ENCODE data around the gene TMED1. TPM values are rescaled to one million over a fixed set of nuclear protein-coding genes. Genes with fewer than 3 reads are reported as not detected.

TMED1 gene
- total and polyA plus RNA-seq, 9 of the 15 experiments (the other 6 are each of a cell fraction or from before 2014, with no cell fraction given): 0.86 to 30.2 (median 23.5) TPM

GRCh38 chr19:10811391-10812111 is 24.5 kb downstream of the TMED1 start (continued):
- TF ChIP-seq HDAC1 (IDR thresholded peaks at IDR 0.05): no peak
- TF ChIP-seq NFE2 (IDR thresholded peaks at IDR 0.05; ENCODE audit: low read depth): no peak
- no peak for TF ChIP-seq MBD1 (CRISPR knock-in tag; IDR thresholded peaks at IDR 0.05)
- no peak for TF ChIP-seq ZSCAN32 (CRISPR knock-in tag; IDR thresholded peaks at IDR 0.05)
- TF ChIP-seq KAT7 (CRISPR knock-in tag; IDR thresholded peaks at IDR 0.05; ENCODE audit: borderline replicate concordance): no peak
- no peak for TF ChIP-seq KLF13 (tag; IDR thresholded peaks at IDR 0.05; ENCODE audit: borderline replicate concordance, low read depth)
- no peak for TF ChIP-seq HMG20A (CRISPR knock-in tag; conservative IDR thresholded peaks at IDR 0.05)
- no peak for TF ChIP-seq ARID2 (IDR thresholded peaks at IDR 0.05)
- no peak for TF ChIP-seq NR4A1 (CRISPR knock-in tag; IDR thresholded peaks at IDR 0.05)
- no peak for TF ChIP-seq NR4A1 (tag; IDR thresholded peaks at IDR 0.05)
- TF ChIP-seq MAFG (tag; conservative IDR thresholded peaks at IDR 0.05): no peak
- TF ChIP-seq ZHX1 (conservative IDR thresholded peaks at IDR 0.05; ENCODE audit: low read length): no peak
- no peak for TF ChIP-seq MECOM (CRISPR knock-in tag; IDR thresholded peaks at IDR 0.05)
- peak; percentile 69 for TF ChIP-seq ARID1B (IDR thresholded peaks at IDR 0.05)
- no peak for TF ChIP-seq ZNF449 (CRISPR knock-in tag; IDR thresholded peaks at IDR 0.05)
- TF ChIP-seq TCF7L2 (IDR thresholded peaks at IDR 0.05; ENCODE audit: low read depth, low read length): no peak
- no peak for TF ChIP-seq MCM5 (IDR thresholded peaks at IDR 0.05; ENCODE audit: low read depth)
- TF ChIP-seq ZNF143 (CRISPR knock-in tag; IDR thresholded peaks at IDR 0.05): no peak
- no peak for TF ChIP-seq BCL6 (CRISPR knock-in tag; IDR thresholded peaks at IDR 0.05)
- TF ChIP-seq ARNT (IDR thresholded peaks at IDR 0.05): no peak
- no peak for TF ChIP-seq MTA2 (IDR thresholded peaks at IDR 0.05; ENCODE audit: low read depth)
- TF ChIP-seq PTRF (tag; IDR thresholded peaks at IDR 0.05): no peak
- TF ChIP-seq ZBTB7A (IDR thresholded peaks at IDR 0.05; ENCODE audit: borderline replicate concordance, control insufficient read depth, low read depth, low read length): peak; percentile 61; the same call in 1 of the 2 replicates
- TF ChIP-seq TCF3 (CRISPR knock-in tag; IDR thresholded peaks at IDR 0.05): peak; percentile 81

Data from K562 (cell line).